SIG-M5 treated with dmso at 0.1 percent for 504 hours (cell line): ENCODE measurements around the gene RABEP2.
"Not testable (repeated sequence)": the region's sequence is repeated elsewhere in the genome, so short reads cannot be mapped to it uniquely, and the experiment has no call there.

ENCODE experiments used
- DNase-seq: peaks from one replicate; lab custom pipeline; 2025; ENCODE audit not compliant: unreplicated experiment; lab: John Stamatoyannopoulos, UW

Gene RABEP2

DNA sequence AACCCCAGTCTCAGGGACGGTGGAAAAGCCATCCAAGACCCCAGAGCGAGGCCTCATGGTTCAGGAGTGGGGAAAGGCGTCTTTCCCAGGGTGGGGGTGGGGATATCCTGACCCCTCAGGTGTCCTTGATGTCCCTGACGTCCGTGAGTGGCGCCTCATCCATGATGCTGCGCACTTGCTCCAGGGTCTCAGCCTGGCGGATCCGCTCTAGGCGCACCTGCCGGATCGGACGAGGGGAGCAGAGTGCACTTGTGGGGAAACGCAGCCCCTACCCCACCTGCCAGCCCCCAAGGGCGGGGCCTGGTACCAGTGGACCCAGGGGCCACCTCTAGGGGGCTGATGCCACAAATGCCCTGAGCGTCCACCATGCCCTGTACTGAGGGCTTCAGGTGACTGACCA lies 20.2 kb downstream of the RABEP2 start:
- DNase-seq: no peak

DNA sequence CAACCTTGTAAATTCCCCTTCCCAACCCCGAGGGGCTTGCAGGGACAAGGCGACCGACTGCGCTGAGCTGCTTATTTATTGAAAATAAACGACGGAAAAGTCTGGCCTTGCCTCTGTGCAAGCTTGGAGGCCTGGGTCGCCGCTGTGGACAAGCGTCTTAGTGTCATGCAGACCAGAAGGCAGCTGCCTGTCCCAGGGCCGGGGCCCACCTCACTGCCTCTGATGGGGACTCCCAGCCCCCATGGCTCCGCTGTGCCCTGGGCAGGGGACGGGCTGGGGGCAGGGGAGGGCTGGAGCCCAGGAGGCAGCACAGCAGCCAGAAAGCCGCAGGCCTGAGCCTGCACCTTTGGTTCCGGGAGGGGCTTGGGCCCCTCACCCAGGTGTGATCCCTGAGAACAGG lies 20.7 kb downstream of the RABEP2 start:
- DNase-seq: no peak

DNA sequence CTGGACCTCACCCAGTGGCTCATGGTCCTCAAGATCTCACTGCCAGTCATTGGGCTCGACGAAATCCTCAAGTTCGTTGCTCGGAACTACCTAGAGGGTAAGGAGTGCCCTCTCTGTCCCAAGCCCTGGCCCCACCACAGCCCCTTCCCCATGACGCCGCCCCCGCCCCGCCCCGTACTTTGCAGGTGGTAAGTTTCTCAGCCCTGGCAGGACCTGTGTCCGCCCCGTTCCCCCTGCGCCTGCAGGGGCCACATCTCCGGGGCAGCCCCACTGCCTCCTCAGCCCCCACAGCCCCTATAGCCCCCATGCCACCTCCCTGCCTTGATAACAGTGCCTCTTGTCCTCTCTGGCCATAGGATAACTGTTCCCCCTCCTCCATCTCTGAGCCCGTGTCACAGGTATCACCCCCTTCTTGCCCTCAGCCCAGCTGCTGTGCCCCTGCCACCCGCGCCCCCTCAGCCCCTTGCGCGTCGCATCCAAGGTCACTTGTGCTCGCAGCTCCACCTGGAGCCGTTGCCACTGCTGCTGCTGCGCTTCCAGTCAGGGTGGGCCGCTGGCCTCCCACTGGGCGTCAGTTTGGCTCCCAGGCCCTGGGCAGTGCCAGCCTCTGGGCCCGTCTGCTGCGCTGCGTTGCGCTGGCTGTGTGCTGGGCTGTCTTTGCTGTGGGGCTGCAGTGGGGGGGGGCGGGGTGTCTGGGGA lies 21.5 kb downstream of the RABEP2 start:
- no peak for DNase-seq

DNA sequence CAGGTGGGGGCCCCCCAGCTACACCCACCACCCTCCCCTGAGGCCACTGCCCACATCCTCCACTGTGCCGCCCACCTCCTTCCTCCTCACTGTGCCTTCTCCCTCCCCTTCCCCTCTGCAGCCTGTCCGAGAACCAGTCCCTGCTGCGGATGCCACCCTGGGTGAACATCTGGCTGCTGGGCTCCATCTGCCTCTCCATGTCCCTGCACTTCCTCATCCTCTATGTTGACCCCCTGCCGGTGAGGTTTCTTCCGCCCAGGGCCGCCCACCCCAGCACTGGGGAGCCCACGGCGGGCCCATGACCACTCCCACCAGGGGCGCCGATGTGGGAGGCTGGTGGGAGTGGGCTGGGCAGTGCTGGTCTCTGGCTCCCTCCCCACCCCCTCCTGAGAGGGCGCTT lies 22.1 kb downstream of the RABEP2 start:
- no peak for DNase-seq

DNA sequence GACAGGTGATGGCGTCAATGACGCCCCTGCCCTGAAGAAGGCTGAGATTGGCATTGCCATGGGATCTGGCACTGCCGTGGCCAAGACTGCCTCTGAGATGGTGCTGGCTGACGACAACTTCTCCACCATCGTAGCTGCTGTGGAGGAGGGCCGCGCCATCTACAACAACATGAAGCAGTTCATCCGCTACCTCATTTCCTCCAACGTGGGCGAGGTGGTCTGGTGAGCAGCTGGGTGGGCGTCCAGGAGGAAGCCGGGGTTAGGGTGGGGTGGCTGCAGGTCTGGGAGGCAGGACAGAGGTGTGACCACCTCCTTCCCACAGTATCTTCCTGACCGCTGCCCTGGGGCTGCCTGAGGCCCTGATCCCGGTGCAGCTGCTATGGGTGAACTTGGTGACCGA lies 23.2 kb downstream of the RABEP2 start:
- DNase-seq: no peak

DNA sequence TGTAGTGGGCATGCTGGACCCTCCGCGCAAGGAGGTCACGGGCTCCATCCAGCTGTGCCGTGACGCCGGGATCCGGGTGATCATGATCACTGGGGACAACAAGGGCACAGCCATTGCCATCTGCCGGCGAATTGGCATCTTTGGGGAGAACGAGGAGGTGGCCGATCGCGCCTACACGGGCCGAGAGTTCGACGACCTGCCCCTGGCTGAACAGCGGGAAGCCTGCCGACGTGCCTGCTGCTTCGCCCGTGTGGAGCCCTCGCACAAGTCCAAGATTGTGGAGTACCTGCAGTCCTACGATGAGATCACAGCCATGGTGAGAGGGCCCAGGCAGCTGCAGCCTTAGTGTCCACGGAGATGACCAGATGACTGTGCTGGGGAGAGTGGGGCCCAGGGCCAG lies 24.4 kb downstream of the RABEP2 start:
- DNase-seq: no peak

DNA sequence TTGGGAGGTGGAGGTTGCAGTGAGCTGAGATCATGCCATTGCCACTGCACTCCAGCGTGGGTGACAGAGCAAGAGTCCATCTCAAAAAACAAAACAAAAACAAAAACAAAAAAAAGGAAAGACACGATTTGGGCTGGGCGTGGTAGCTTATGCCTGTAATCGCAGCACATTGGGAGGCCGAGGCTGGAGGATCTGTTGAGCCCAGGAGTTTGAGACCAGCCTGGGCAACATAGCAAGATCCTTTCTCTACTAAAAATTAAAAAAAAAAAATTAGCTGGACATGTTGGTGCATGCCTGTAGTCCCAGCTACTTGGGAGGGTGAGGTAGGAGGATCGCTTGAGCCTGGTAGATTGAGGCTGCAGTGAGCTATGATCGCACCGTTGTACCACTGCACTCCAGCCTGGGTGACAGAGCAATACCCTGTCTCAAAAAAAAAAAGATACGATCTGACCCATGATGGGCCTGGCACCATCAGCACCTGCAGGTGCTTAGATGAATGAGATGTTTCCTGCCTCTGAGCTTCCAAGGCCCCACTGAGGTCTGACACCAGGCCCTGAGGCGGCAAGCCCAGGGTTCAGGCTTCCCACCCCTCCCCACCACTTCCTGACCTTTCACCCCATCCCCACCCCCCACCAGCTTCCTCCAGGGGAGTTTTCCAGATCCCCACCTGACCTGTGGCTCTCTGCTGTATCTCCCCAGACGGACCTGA lies 25.0 kb downstream of the RABEP2 start:
- no peak for DNase-seq

DNA sequence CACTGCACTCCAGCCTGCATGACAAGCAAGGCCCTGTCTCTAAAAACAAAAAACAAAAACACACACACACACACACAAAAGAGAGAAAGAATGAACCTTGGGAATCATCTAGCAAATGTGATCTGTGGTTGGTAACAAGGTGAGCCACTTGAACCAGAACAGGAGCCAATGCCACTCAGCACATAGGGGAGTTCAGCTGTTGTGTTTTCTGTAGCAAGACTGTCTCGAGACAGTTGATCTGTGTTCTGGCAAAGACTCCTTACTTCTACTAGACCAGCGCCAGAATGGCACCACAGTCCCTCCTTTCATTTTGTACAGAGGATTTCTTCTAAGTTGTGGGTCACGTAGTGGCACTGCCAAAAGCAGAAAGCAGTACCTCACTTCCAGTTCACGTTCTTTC lies 26.1 kb downstream of the RABEP2 start:
- DNase-seq: no peak

DNA sequence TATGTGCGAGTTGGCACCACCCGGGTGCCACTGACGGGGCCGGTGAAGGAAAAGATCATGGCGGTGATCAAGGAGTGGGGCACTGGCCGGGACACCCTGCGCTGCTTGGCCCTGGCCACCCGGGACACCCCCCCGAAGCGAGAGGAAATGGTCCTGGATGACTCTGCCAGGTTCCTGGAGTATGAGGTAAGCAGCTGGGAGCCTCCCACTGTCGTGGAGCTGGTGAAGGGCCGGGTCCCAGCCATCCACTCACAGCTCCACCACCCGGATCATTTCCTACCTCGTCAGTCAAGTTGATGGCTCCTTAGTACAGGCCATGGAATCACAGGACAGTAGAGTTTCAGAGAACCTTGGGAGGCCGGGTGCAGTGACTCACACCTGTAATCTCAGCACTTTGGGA lies 26.8 kb downstream of the RABEP2 start:
- DNase-seq: no peak

DNA sequence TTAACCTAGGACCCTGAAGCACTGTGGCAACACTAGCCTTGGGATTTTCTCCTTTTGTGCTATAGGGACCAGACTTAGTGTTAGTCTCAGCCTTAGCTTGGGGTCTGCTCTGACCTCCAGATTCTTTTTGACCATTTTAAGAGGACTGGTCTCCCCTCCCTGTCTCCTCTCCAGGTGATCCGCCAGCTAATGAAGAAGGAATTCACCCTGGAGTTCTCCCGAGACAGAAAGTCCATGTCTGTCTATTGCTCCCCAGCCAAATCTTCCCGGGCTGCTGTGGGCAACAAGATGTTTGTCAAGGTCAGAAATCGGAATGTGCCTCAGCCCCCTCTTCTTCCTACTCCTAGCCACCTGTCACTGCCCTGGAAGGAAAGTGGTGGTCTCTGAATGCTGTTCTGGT lies 27.2 kb downstream of the RABEP2 start:
- no peak for DNase-seq

DNA sequence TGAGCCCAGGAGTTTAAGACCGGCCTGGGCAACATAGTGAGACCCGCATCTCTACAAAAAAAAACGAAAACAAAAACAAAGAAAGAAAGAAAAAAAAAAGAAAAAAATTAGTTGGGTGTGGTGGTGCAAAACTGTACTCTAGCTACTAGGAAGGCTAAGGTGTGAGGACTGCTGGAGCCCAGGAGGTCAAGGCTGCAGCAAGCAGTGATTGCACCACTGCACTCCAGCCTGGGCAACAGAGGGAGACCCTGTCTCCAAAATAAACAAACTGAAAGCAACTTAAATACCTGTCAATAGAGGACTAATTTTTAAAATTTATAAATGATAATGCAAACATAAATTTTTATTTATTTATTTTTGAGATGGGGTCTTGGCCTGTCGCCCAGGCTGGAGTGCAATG lies 29.4 kb downstream of the RABEP2 start:
- DNase-seq: no peak

DNA sequence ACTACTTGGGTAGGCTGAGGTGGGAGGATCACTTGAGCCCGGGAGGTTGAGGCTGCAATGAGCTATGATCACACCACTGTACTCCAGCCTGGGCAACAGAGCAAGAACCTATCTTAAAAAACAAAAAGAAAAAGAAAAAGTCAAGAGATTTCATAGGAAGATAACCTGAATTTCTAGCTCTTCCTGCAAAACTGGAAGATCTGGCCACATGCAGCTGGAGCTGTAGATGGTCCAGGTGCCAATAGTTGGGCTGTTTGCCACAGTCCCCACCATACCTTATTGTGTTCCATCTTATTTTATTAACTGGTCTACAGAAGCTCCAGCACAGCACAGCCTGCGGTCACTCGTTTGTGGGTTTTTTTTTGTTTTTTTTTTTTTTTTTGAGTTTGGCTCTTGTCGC lies 31.7 kb downstream of the RABEP2 start:
- DNase-seq: no peak

DNA sequence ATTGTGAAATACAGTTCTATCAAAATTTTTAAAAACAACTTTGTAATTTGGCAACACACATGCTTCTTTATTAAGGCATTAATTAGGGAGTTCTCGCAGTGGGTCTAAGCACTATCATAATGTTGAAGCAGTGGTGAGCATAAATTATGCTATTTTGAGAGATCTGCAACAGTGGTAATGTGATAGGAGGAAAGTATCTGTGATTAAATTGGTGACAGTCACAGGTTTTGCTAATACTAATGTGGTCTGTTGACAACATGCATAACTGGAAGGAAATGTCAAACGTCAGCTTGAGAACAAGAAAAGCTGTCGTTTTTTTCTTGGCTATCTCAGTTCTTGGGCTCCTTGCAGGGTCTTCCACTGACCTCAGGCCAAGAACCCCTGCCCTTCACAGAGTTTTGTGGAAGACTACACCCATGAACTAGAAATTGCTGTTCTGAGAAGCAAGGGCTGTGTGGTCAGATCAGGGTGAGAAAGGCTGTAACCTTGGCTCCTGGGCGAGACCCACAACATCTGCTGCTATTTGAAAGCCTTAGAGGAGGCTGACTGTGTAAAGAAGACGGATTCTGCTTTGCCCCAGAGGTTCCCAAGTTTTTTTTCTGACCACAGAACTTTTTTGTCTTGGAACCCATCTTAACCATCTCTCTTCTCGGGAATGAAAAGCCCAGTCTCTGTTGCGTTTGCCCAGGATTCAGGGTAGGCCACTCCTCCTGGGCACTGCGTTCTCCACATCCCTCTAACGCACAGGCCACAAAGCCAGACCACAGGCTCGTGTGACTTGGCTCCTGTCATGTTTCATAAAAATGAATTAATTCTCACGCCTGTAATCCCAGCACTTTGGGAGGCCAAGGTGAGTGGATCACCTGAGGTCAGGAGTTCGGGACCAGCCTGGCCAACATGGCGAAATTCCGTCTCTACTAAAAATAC lies 32.8 kb downstream of the RABEP2 start:
- no peak for DNase-seq

DNA sequence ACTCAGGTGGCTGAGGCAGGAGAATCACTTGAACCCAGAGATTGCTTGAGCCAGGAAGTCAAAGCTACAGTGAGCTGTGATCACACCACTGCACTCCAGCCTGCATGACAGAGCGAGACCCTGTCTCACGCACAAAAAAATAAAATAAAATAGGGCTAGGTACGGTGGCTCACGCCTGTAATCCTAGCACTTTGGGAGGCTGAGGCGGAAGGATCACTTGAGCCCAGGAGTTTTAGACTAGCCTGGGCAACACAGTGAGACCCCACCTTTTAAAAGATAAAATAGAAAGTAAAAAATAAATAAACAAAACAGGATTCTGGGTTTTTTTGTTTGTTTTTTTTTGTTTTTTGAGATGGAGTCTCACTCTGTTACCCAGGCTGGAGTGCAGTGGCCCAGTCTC lies 34.7 kb downstream of the RABEP2 start:
- not testable (repeated sequence) for DNase-seq

DNA sequence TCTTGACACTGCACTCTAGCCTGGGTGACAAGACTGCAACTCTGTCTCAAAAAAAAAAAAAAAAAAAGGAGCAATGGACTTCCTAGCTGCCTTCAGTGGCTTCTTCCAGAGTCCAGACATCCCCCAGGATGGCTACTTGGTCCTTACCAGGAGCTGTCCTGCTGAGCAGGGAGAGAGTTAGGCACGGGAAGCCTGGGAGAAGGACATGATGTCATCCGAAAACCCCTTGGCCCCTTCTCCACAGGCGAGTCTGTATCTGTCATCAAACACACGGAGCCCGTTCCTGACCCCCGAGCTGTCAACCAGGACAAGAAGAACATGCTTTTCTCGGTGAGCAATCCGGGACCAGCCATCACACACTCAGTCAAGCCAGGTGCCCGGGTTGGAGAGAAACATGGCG lies 38.1 kb downstream of the RABEP2 start:
- DNase-seq: no peak

DNA sequence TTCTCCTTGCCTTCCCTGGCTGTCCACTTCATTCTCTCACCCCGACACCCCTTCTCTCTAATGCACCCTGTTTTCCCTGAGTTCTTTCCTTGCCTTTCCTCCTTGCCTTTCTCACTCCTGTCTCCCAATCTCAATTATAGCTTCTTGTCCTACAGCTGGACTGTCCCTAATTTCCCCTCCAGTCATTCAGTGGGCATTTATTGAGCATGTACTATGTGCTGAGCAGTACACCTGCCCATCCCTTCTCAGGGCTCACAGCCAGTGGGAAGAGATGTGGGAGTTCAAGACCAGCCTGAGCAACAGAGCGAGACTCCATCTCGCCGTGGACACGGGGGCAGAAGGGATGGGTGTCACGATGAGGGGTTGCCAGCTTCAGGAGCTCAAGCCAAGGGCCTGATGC lies 41.0 kb downstream of the RABEP2 start:
- DNase-seq: no peak

DNA sequence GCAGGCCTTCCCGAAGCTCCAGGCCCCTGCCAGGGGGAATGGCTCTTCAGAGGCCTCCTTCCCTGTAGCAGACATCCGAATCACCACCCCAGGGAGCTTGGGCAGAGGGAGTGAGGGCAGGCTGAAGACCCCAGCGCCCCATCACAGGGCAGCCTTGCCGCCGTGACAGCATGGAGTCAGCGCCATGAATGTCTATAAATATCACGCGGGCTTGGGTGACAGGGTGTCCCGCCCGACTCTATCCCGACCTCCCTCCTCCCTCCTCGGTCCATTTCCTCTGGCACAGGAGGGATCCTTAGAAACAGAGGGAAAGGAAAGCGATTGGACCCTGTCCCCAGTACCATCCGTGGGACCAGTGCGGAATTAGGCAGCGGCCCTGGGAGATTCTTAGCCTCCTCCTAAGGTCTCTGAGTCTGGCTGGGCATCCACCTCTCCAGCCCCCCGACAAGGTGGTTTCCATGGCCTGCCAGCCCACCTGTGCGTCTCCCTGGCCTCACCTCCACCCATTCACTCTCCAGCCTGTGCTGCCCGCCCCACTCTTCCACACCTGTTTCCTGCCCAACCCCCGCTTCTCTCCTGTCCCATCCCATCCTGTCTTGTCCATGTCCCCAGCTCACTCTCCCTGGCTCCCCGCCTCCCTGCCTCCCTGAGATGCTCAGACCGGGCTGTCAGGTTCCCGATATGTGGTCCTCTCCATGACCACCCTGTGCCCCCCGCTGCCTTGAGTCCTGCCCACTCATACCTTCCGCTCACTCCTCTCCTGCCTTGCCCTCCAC lies 41.6 kb downstream of the RABEP2 start:
- DNase-seq: no peak

DNA sequence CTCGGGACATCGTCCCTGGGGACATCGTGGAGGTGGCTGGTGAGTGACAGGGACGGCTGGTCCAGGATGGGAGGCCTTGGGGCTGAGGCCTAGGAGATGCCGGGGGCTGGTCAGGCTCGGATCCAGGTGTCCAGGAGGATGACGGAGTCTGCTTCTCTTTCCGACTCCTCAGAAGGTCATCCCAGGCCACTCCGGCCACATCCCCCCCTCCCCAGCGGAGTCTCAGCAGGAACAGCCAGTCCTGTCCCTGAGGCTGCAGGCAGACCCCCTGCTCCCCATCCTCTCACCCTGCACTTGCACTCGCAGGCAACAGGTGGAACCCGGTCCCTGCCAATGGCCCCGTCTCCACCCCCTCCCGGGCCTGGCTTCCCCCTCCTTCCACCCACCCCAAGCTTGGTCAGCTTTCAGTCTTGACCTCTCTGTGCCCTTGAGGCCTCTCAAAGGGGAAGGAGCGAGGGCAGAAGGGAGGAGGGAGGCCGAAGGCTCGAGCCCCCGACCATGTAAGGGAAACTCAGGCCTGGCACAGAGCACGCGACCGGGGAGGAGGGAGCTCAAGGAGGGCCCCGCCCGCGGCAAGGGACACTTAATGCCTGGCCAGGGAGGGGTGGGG lies 42.4 kb downstream of the RABEP2 start:
- no peak for DNase-seq

DNA sequence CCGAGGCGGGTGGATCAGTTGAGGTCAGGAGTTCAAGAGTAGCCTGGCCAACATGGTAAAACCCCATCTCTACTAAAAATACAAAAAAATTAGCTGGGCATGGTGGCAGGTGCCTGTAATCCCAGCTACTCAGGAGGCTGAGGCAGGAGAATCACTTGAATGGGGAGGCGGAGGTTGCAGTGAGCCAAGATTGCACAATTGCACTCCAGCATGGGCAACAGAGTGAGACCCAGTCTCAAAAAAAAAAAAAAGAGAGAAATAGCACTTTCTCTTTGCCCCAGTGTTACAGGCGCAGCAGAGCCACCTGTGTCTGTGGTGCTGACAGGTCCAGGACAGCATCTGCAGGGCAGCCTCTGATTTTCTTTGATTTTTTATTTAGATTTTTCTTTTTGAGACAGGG lies 43.5 kb downstream of the RABEP2 start:
- not testable (repeated sequence) for DNase-seq

DNA sequence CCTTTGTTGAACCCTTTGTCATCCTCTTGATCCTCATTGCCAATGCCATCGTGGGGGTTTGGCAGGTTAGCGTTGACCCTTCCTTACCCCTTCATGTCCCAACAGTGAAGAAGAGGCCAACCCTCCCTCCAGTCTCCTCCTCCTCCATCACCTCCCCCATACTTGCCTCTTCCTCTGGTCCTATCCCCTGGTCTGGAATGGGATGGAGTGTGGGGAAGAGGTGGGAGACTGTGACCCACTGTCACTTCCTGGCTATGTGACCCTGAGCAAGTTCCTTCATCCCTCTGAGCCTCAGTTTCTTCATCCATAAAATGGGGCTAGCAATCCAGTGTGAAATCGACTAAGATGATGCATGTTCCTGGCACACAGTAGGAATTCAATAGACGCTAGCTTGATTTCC lies 44.1 kb downstream of the RABEP2 start:
- no peak for DNase-seq

DNA sequence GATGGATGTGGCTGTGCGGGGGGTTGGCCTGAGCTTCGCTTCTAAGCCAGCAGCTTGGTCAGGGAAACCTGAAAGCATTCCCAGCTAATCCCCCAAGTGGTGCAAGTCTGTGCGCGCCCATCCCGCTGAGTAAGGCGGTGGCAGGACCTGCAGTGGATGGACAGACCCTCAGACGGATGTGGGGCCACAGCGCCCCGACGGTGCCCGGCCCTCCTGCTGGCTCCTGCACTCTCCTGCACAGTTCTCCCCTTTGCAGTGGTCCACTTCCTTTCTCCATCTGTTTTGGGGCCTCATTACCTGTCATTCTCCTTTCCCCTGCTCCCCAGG lies 44.5 kb downstream of the RABEP2 start:
- no peak for DNase-seq
